ENCODE results near the gene PCGF2.

The PCGF2 gene

DNA sequence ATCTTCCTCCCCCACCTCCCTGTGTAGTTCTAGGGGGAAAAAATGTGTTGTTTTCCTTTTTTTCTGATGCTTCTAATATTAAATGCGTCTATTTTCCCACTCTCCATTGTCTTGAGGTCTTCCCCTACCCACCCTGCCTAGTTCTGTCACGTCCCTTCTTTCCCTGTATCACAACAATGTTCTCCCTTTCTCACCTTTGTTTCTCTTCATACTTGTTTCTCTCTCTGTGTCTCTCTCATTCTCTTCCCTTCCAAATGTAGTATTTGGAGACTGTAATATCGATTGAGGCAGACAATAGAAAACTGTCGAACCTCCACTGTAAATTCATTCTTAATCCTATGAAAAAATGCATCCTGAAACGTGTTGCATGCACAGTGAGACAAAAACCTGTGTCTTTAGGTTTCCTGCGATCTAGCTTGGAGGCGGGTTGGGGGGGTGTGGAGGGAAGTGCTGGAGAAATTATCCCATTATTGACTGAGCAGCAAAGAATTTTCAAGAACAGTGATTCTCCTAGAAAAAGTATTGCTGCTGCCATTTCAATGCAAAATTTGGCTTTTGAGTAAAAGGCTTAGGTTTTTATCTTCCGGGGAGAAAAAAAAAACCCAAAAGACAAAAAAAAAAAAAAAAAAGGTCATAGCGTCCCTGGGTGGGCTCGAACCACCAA lies 3.1 kb upstream of the PCGF2 start:
- DNase-seq (ENCODE audit: low spot score): no peak

DNA sequence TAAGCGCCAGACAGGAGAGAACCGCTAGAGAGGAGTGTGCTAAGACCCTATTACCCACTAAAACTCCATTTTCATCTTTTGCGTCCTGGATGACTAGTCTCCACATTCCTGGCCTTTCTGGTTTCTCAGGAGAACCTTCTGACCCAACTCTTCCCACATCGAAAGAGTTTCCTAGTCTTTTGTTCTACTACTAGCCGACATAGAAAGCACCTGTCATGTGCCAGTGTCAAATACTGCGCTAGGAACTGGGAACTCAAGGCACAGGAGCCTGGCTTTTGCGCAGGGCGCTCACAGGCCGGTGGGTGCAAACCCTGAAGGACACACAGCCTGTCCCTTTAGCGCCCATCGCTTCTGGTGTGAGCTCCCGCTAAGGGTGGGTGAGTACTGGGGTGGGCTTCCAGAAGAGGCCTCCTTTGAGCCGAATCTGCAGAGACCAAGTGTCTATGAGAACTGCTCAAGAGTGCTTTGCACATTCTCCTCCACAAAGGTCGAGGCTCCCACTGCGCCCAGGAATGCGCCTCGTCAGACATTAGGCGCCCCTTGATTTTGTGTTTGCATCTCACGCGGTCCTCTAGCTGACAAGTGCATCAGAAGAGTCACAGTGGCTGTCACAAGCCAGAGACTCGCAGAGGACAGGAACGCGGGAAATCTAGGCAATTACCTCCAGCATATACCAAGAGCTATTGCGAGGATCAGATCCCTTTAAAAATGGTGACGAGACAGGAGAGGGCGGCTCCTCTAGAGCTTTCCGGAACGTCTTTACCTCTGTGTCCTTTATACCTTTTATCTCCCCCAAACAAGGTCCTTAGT lies 2.4 kb upstream of the PCGF2 start:
- no peak for DNase-seq (ENCODE audit: low spot score)

DNA sequence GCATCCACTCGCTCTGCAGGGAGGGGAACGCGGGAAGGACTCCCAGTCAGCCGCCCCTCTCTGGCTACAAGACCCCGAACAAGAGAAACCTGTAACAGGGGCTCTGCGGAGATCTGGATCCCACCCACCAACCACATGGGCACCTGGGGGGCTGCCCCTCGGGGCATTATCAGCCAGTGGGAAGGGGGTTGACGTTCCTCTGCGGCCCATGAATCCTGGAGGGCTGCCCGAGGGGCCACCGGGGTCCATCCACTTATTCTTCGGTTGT lies 1.8 kb upstream of the PCGF2 start:
- DNase-seq (ENCODE audit: low spot score): no peak

DNA sequence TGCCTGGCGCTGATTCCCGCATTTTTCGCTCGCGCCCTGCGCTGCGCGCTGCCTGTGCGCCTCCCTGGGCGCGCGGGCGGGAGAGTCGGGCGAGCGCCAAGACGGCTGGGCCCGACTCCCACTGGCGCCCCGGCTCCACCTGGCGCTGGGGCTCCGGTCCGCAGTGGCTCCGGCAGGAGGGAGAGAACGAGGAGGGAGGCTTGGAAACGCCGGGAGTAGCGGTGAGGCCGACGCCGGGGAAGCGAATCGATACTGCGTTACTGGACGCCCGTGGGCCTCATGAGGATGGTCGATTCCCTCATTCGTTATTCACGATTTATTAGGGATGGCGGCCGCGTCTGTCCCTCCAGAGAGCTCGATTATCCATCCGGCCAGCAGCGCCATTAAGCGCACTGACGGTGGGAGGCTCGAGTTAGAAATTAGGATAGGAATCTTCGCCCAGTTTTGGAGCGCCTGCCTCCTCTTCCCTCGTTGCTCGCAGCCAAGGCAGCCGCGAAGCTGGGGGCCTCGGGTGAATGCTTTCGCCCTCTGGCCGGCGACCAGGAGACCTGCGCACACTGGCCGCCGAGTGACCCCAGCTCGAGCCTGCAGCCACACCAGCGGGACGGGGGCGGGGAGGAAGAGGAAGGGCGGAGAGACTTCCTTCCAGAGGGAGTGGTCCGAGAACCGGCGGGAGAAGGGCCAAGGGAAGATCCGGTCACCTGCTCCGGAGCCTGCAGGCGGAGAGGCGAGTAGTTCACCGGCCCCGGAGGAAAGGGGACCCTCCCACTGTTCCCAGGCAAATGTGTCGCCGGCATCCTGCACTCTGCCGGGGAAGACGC lies 1.3 kb upstream of the PCGF2 start:
- DNase-seq (ENCODE audit: low spot score): no peak

DNA sequence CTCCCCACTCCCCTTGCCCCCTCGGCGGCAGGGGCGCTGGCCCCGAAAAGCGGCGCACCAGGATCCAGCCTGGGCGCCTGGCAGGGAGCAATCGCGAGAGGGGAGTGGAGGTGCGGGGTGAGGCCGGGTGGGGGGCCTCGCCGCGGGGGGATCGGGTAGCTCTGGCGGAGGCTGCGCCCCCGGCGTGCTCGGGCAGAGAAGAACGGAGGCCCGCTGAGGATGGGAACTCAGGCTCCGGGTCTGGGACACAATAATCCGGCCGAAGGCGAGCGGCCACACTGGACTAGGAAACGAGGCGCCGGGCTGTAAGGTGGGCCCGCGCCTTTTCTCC lies 721 bp upstream of the PCGF2 start:
- no peak for DNase-seq (ENCODE audit: low spot score)

DNA sequence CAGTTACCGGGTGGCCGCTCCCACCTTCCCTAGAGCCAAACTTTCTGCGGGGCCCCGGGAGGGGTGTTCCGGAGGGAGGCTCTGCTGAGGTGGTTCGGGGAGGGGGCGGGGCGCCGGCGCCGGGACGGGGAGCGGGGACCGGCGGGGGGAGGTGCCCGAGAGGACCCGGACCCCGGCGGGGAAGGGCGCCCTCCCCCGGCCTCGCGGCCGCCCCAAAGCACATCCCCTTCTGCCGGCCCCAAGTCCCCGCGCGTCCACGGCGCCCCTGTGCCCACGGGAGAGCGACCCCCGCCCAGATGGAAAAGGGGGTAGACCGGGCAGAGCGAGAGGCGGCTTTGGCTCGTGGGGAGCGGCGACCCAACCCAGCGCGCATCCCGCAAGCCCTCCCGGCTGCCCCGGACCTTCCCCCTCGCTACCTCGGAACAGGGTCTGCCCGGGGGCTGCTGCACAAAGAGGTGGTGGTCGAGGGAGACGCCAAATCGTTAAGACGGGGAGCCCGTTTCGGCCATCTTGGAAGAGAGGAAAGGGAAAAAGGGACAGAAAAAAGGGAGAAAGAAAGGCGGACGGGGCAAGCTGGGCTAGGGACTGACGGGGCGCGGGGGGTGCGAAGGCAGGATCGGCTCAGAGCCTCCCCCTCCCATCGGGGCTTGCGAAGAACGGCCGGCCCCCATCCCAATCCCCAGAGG lies 530 bp downstream of the PCGF2 start:
- no peak for DNase-seq (ENCODE audit: low spot score)

DNA sequence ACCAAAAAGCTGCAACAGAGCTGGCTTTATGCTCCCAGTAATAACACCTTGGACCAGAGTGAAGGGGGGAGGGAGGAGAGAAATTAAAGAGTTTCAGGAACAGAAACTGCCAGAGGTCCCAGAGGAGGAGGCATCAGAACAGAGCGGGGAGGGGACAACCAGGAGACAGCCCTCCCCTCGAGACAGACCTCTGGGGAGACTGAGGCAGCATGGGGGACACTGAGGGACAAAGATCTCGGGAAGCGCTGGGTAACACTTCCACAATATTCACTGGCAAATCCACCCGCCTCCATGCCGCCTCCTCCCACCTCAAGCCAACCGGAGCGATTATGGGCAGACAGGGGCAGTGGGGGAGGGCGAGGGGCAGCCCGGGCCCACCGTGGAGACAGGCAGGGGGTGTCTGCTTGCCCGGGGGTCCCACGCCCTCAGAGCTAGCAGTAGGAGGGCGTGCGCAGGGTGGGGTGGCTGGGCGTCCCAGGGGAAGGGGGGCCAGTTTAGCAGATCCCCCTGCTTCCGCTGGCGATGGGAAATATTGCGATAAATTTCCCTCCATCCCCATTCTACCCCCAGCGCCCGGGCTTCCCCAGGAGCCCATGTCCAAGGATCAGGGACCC lies 1.2 kb downstream of the PCGF2 start:
- no peak for DNase-seq (ENCODE audit: low spot score)

DNA sequence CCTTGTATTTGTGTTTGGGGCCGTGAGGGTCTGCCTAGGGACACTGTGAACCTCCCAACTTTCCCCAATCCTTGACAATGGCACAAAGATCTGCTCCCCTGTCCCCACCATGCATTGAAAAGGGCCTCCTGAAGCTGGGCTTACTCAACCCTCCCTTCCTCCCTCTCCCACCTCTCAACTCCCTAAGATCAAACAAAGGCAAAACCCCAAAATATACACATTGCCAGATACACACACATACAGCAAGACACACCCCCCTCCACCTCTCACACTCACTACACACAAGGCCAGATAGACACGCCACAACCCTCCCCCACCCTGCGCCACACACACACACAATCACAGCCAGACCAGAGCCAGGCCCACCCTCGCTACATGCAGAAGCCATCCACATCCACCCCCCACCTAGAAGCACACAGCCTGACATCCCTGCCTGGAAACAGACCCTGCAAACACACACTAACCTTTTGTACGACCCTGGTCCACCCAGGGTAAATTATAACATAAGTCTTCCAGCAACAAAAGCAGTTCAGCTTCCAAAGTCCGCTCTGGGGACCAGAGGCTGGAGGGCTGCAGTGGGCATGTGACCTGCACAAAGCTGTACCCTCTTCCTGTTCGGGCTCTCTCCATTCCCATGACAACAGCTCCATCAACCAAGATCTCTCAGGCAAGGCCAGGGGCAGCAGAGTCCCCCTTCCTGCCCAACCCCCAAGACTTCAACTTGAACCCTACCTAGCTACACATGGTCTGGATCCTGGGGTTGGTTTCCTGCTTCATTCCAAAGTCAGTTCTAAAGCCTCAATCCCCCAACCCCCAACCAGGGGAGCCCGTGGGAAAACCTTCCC lies 1.9 kb downstream of the PCGF2 start:
- no peak for DNase-seq (ENCODE audit: low spot score)

DNA sequence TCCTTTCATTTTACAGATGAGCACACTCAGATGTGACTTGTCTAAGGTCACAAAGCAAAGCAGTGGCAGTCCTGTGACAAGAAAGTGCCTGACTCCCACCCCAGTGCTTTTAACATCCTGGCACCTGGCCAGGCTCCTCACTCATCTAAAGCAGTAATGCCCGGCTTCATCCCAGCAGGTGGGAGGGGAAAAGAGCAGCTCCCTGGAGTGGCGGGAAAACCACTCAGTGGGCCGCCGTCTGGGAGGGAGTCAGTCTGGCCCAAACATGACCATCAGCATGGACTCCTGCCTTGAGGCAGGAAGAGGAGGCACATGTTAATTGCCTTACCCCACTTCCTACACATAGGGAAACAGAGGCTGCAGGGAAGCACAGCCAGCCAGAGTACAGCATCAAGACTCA lies 2.6 kb downstream of the PCGF2 start:
- no peak for DNase-seq (ENCODE audit: low spot score)

DNA sequence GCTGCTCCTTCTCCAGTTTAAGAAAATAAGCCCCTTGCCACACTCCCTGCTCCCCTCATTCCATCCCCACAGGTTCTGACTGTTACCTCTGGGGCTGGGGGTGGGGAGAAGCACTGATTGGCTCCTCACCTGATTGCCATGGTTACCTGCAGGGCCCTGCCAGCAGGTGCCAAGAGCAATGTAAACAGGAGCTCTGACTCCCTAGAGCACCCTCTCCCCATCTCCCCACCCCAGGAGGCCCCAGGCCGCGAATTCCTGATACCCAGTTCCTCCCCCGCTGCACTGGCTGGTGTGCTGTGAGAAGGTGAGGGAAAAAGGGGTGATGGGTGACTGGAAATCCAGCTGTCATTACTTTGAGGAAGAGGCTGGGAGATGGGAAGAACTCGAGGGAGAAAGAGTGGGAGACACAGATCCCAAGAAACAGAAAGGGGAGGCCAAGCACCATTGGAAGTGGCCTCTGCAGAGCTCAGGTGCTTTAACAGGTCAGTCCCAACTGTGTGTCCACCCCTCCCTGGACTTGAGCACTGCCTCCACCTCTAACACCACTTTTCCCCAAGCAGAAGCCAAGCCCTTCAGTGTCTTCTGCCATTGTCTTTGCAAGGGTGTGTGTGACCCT lies 4.5 kb downstream of the PCGF2 start:
- no peak for DNase-seq (ENCODE audit: low spot score)

DNA sequence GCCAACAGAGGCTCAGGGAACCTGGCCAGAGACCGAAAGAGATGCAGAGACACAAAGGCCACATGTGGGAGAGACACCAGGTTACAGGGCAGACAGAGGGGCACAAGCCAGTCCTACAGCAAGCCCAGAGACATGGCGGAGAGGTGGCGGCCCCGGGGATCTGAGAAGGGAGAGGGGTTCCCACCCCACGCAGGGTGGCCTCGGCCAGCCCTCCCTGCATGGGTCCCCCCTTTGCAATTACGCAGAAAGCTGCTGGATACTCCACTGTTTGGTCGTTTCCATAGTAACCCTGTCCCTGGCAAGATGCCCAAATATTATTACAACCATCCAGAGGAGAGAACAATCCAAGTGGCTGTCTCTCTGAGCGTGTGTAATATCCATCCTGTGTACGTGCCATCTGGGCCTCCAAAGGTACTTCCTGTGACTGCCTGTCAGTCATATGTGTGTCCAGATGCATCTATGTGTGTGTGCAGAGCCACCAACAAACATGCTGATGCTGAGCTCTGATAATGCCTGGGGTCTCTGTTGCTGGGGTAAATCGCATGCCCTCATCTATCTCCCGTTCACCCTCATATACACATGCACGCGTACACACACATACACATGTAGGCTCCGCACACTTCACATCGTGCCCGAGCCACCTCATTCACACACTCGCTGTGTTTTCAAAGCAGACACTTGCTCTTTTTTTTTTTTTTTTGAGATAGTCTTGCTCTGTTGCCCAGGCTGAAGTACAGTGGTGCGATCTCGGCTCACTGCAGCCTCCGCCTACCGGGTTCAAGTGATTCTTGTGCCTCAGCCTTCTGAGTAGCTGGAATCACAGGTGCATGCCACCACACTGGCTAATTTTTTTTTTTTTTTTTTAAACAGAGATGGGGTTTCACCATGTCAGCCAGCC lies 5.5 kb downstream of the PCGF2 start:
- DNase-seq (ENCODE audit: low spot score): no peak

DNA sequence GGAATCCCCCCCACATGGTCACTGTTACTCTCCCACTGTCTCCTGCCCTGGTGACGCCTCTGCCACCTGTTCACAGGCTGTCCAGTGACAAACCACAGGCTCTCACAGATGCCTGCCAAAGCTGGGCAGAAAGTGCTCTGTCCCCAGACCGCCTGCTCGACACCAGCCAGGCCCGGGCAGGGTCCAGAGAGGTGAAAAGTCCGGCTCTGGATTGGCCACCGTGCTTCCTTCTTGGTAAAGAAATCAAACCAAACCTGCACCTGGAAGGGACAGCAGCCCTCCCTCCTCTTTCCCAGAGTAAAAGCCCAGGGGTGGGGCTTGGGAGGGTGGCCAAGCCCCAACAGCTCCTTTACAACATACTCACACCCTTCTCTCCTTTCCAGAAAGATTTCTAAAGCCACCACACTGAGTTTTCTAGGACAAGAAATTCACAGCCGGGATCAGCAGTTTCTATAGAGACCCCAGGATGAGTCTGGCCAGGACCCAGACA lies 6.2 kb downstream of the PCGF2 start:
- DNase-seq (ENCODE audit: low spot score): no peak

DNA sequence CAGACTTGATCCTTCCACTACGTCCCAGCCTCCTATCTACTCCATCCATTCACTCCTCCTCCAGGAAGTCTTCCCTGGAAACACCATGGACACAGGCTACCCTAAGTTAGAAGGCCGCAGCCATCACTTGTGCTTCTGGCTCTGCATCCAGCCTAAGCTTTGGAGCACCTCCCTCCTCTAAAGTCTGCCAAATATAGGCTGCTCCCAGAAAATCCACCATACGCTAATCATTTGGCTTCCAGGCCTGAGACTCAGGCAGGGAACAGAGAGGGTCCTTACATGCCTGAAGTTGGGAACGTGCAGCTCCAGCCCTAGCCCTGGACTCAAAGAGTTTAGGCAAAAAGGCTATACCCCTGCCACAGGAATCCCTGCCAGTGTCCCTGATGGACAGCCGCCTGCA lies 6.7 kb downstream of the PCGF2 start:
- DNase-seq (ENCODE audit: low spot score): no peak

DNA sequence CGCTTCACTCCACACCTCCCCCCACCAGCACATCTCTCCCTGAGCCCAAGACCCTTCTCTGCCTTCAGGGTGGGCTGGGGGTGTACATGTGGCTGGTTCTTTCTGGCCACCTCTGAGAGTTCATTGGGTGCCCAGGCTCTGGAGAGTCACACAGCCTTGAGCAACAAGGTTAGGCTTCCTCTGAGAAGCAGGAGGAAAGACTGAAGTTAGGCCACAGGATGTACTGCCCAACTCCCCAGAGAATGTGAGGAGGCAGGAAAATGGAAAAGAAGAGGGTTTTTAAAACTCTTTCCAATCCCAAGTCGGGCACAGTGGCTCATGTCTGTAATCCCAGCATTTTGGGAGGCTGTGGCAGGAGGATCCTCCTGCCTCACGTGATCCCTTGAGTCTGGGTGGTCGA lies 7.3 kb downstream of the PCGF2 start:
- no peak for DNase-seq (ENCODE audit: low spot score)

DNA sequence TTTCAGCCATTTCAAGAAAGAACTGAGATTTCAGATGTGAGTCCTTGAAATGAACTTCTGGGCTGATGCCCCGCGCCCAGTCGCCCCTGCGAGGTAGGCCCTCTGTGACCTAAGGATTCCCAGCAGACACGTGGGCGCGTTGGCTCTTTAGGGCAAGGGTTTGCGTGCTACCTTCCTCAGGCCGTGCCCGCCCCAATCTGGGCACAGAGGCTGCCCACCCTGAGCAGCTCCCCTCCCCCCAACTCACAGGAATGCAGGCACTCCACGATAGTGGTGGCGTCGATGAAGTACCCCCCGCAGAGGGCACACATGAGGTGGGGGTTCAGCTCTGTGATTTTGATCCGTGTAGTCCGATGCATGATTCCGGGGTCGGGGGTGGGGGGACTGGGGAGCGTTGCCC lies 8.1 kb downstream of the PCGF2 start:
- no peak for DNase-seq (ENCODE audit: low spot score)

DNA sequence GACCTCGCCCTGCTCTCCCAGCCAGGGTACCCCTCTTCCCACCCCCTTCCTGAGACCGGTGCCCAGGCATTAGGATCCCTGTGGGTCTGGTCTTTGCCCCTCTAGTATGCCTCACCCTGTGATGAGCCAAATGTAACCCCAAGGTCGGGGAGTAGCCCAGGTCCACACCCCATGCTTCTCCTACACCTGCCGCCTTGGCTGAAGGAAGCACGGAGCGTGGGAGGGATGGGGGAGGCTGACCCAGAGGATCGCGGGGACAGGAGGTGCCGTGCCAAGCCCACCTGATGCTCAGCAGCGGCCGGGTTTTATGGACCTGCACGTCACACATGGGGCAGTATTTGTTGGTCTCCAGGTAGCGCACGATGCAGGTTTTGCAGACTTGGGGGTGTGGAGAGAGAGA lies 8.8 kb downstream of the PCGF2 start:
- DNase-seq (ENCODE audit: low spot score): no peak

DNA sequence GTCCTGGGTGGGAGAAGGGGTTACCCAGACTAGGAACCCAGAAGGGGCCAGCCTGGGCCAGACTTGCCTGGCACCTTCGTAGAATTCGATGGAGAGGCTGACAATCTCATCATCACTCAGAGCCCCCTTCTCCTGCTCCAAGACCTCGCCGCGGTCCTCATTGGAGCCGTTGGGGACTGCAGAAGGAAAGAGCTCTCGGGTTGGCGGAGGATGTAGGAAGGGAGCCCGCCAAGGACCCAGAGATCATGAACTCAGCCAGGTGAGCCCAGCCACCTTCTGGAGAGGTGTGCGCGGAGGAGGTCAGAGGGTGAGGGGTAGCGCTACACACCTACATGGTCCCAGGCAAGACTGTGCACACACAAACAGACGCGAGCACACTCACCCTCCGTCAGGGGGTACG lies 9.4 kb downstream of the PCGF2 start:
- no peak for DNase-seq (ENCODE audit: low spot score)

DNA sequence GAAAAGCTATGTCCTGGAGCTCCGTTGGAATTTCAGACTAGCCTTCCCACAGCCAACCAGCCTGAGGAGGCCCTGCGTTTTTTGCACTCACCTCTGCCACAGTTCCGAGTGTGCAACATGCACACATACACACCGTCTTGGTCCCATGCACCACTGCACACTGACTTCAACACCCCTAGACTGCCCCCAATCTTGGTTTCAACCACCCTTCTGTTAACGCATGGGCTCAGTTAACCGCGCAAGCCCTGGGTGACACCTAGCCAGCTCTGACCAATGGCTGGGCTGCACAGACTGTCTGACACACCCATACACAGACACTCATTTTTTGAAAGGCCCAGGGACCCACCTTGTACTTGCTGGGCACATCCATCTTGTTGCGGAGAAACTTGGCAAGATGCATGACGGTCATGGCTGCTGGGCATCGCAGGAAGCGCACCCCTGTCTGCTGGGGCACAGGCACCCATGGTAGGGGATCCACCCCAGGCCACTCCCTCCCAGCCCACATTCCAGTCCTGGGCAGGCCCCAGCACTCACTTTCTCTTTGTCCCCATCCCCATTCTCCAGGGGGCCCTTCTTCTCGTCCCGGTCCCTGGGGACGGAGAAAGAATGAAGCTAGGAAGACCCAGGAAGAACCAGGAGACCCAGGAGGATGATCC lies 10.0 kb downstream of the PCGF2 start:
- DNase-seq (ENCODE audit: low spot score): no peak

Data from hematopoietic multipotent progenitor cell treated with erythropoietin and hydrocortisone succinate and interleukin-3 and kit ligand, for 17 days (in vitro differentiated cells).